SKM-1 (cell line): ENCODE results near the gene AKAP13.
"Not testable (repeated sequence)": the region's sequence is repeated elsewhere in the genome, so short reads cannot be mapped to it uniquely, and the experiment has no call there.

Experiments
- DNase-seq: peaks from one replicate; lab custom pipeline; 2025; ENCODE audit not compliant: unreplicated experiment; lab: John Stamatoyannopoulos, UW

Gene AKAP13

GRCh38 chr15:85430406-85431204 is 50.2 kb downstream of the AKAP13 start:
- no peak for DNase-seq

GRCh38 chr15:85439996-85440395 is 59.6 kb downstream of the AKAP13 start:
- DNase-seq, result no peak

- DNase-seq, result no peak
Measured at GRCh38 chr15:85440451-85440850, 60.0 kb downstream of the AKAP13 start.

- DNase-seq, result not testable (repeated sequence)
Measured at GRCh38 chr15:85441854-85442253, 61.5 kb downstream of the AKAP13 start.

GRCh38 chr15:85443046-85443445 is 62.6 kb downstream of the AKAP13 start:
- no peak for DNase-seq

GRCh38 chr15:85443593-85444087 is 63.2 kb downstream of the AKAP13 start:
- DNase-seq, result no peak

GRCh38 chr15:85444122-85444745 is 63.8 kb downstream of the AKAP13 start:
- DNase-seq, result no peak

GRCh38 chr15:85445361-85445760 is 65.0 kb downstream of the AKAP13 start:
- no peak for DNase-seq

GRCh38 chr15:85451099-85451700 is 70.8 kb downstream of the AKAP13 start:
- DNase-seq, result no peak

- no peak for DNase-seq
Measured at GRCh38 chr15:85452436-85452835, 72.0 kb downstream of the AKAP13 start.

- no peak for DNase-seq
Measured at GRCh38 chr15:85453144-85453872, 72.9 kb downstream of the AKAP13 start.

- no peak for DNase-seq
Measured at GRCh38 chr15:85454403-85454802, 74.0 kb downstream of the AKAP13 start.

GRCh38 chr15:85455891-85456290 is 75.5 kb downstream of the AKAP13 start:
- DNase-seq, result no peak

GRCh38 chr15:85456798-85457197 is 76.4 kb downstream of the AKAP13 start:
- DNase-seq, result no peak

- no peak for DNase-seq
Measured at GRCh38 chr15:85457392-85457968, 77.1 kb downstream of the AKAP13 start.

- DNase-seq, result no peak
Measured at GRCh38 chr15:85458764-85459163, 78.4 kb downstream of the AKAP13 start.

GRCh38 chr15:85462029-85462428 is 81.6 kb downstream of the AKAP13 start:
- DNase-seq, result no peak

GRCh38 chr15:85463276-85463892 is 83.0 kb downstream of the AKAP13 start:
- DNase-seq, result no peak

- DNase-seq, result no peak
Measured at GRCh38 chr15:85463976-85464375, 83.6 kb downstream of the AKAP13 start.

GRCh38 chr15:85464471-85464870 is 84.1 kb downstream of the AKAP13 start:
- DNase-seq, result no peak
